ENCODE measurements around the gene DHRS3.
"Not testable (repeated sequence)": the region's sequence is repeated elsewhere in the genome, so short reads cannot be mapped to it uniquely, and the experiment has no call there.

The DHRS3 gene

GRCh38 chr1:12552111-12552888 lies 65.7 kb downstream of the DHRS3 start:
- no peak for DNase-seq

GRCh38 chr1:12551584-12551983 lies 66.4 kb downstream of the DHRS3 start:
- no peak for DNase-seq

GRCh38 chr1:12549460-12550349 lies 68.3 kb downstream of the DHRS3 start:
- no peak for DNase-seq

GRCh38 chr1:12548973-12549459 lies 69.0 kb downstream of the DHRS3 start:
- DNase-seq, result no peak

- DNase-seq, result no peak
Observed at GRCh38 chr1:12548279-12548972, 69.6 kb downstream of the DHRS3 start.

- DNase-seq, result no peak
Observed at GRCh38 chr1:12547586-12548225, 70.3 kb downstream of the DHRS3 start.

GRCh38 chr1:12546771-12547585 lies 71.0 kb downstream of the DHRS3 start:
- no peak for DNase-seq

- DNase-seq, result no peak
Observed at GRCh38 chr1:12544992-12545391, 73.0 kb downstream of the DHRS3 start.

GRCh38 chr1:12544357-12544756 lies 73.7 kb downstream of the DHRS3 start:
- no peak for DNase-seq

GRCh38 chr1:12543740-12544154 lies 74.3 kb downstream of the DHRS3 start:
- DNase-seq, result no peak

- DNase-seq, result no peak
Observed at GRCh38 chr1:12542616-12543592, 75.1 kb downstream of the DHRS3 start.

- no peak for DNase-seq
Observed at GRCh38 chr1:12542138-12542465, 75.9 kb downstream of the DHRS3 start.

- DNase-seq, result no peak
Observed at GRCh38 chr1:12541274-12542137, 76.5 kb downstream of the DHRS3 start.

- DNase-seq, result no peak
Observed at GRCh38 chr1:12540580-12541273, 77.3 kb downstream of the DHRS3 start.

GRCh38 chr1:12539705-12540579 lies 78.1 kb downstream of the DHRS3 start:
- no peak for DNase-seq

- no peak for DNase-seq
Observed at GRCh38 chr1:12539320-12539704, 78.7 kb downstream of the DHRS3 start.

- not testable (repeated sequence) for DNase-seq
Observed at GRCh38 chr1:12538536-12538935, 79.5 kb downstream of the DHRS3 start.

- no peak for DNase-seq
Observed at GRCh38 chr1:12537906-12538461, 80.0 kb downstream of the DHRS3 start.
